MM.1S (cell line): ENCODE results near the gene SCAI.

Experiments
- DNase-seq: peaks from one replicate; pipeline ENCODE4 v3.0.0-alpha.2; 2015
- H2AFZ ChIP-seq: fragments of 300-600 bp; sonication (generic); 2 replicates; pipeline ENCODE4 v1.6.0; 2016; ENCODE audit warnings: antibody characterized with exemption, low read length
- H3F3A ChIP-seq: fragments of 300-600 bp; sonication (generic); 2 replicates; pipeline ENCODE4 v1.6.1; 2016; ENCODE audit warnings: mild to moderate bottlenecking, antibody characterized with exemption, low read length, moderate library complexity, mixed read lengths; ENCODE audit not compliant: insufficient read depth
- H3K27ac ChIP-seq: fragments of 300-600 bp; sonication (generic); 2 replicates; pipeline ENCODE4 v1.5.1; 2016; ENCODE audit warnings: mild to moderate bottlenecking, low read length
- H3K27me3 ChIP-seq: fragments of 300-600 bp; sonication (generic); replicated peaks from 2 replicates; pipeline ENCODE4 v1.6.0; 2016; ENCODE audit warnings: low read length; ENCODE audit not compliant: insufficient read depth
- H3K36me3 ChIP-seq: fragments of 300-600 bp; sonication (generic); replicated peaks from 2 replicates; pipeline ENCODE4 v1.6.1; 2016; ENCODE audit warnings: mild to moderate bottlenecking, low read length, mixed read lengths; ENCODE audit not compliant: insufficient read depth
- H3K4me1 ChIP-seq: fragments of 300-600 bp; sonication (generic); 2 replicates; pipeline ENCODE4 v1.6.1; 2016; ENCODE audit warnings: low read length, mixed read lengths
- H3K4me2 ChIP-seq: fragments of 300-600 bp; sonication (generic); 2 replicates; pipeline ENCODE4 v1.6.0; 2016; ENCODE audit warnings: low read depth, low read length
- H3K4me3 ChIP-seq: fragments of 300-600 bp; sonication (generic); 2 replicates; pipeline ENCODE4 v1.5.1; 2016; ENCODE audit warnings: low read length, mixed read lengths
- H3K79me2 ChIP-seq: fragments of 300-600 bp; sonication (generic); 2 replicates; pipeline ENCODE4 v1.6.1; 2016; ENCODE audit warnings: mixed run types, low read length, mixed read lengths
- H3K9ac ChIP-seq: fragments of 300-600 bp; sonication (generic); 2 replicates; pipeline ENCODE4 v1.6.1; 2016; ENCODE audit warnings: low read length, mixed read lengths
- H3K9me2 ChIP-seq: fragments of 300-600 bp; sonication (generic); replicated peaks from 2 replicates; pipeline ENCODE4 v1.6.1; 2016; ENCODE audit warnings: mild to moderate bottlenecking, low read length, mixed read lengths; ENCODE audit not compliant: insufficient read depth
- H3K9me3 ChIP-seq: fragments of 300-600 bp; sonication (generic); replicated peaks from 2 replicates; pipeline ENCODE4 v1.6.1; 2016; ENCODE audit warnings: mild to moderate bottlenecking, low read length, mixed read lengths; ENCODE audit not compliant: insufficient read depth
- H4K20me1 ChIP-seq: fragments of 300-600 bp; sonication (generic); 2 replicates; pipeline ENCODE4 v1.6.1; 2016; ENCODE audit warnings: mild to moderate bottlenecking, low read length, moderate library complexity, mixed read lengths; ENCODE audit not compliant: insufficient read depth
- EZH2 ChIP-seq: fragments of 300-600 bp; sonication (generic); optimal IDR thresholded peaks from 2 replicates; pipeline ENCODE3; 2017; ENCODE audit warnings: low read depth, mild to moderate bottlenecking, antibody characterized with exemption, low read length, mixed read lengths
- EZH2phosphoT487 ChIP-seq: fragments of 300-600 bp; sonication (generic); IDR thresholded peaks from 2 replicates; pipeline ENCODE4 v1.6.1; 2018; ENCODE audit warnings: antibody characterized with exemption, low read length
- TF ChIP-seq, protein P1 (sequence below): fragments of 300-600 bp; sonication (generic); IDR thresholded peaks from 2 replicates; pipeline ENCODE4 v1.5.1; 2016; ENCODE audit warnings: antibody characterized with exemption, low read length, mixed read lengths

The SCAI gene

DNA sequence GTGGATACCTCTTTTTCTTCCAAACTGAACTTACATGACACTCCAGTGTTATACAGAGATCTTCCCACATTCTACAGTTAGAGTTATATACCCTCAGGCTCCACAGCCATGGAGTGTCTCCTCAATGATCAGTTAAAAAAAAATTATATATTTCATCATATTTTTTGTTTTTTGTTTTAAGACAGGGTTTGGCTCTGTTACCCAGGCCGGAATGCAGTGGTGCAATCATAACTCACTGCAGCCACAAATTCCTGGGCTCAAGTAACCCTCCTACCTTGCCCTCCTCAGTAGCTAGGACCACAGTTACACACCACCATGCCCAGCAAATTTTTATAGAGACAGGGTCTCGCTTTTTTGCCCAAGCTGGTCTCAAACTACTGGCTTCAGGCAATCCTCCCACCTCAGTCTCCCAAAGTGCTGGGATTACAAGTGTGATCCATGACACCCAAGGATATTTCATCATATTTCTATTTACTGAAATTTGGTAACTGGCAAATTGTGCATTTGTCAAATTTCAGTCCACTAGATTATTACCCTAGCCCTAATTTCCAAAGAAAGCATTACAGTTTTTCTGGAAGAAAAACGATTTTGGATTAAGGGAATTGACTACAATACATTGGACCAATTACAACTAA, 18.1 kb upstream of the SCAI start:
- Histone ChIP-seq H3K9me3 (no peaks in the 10 kb centered on the region), H3K36me3 (no peaks in the 10 kb centered on the region), H2AFZ (no peak overlapping the region), H3K4me2 (no peak overlapping the region), H3F3A (no peaks in the 10 kb centered on the region), H3K4me3 (no peak overlapping the region), H3K79me2 (peaks cover 17% of the 10 kb centered on the region), H3K4me1 (no peaks in the 10 kb centered on the region), H3K27me3 (no peaks in the 10 kb centered on the region), H4K20me1 (no peaks in the 10 kb centered on the region), H3K9me2 (no peaks in the 10 kb centered on the region), H3K27ac (no peak overlapping the region), H3K9ac (no peak overlapping the region)
- TF ChIP-seq EZH2 (no peak), EZH2phosphoT487 (no peak)
- TF ChIP-seq, protein P1, sequence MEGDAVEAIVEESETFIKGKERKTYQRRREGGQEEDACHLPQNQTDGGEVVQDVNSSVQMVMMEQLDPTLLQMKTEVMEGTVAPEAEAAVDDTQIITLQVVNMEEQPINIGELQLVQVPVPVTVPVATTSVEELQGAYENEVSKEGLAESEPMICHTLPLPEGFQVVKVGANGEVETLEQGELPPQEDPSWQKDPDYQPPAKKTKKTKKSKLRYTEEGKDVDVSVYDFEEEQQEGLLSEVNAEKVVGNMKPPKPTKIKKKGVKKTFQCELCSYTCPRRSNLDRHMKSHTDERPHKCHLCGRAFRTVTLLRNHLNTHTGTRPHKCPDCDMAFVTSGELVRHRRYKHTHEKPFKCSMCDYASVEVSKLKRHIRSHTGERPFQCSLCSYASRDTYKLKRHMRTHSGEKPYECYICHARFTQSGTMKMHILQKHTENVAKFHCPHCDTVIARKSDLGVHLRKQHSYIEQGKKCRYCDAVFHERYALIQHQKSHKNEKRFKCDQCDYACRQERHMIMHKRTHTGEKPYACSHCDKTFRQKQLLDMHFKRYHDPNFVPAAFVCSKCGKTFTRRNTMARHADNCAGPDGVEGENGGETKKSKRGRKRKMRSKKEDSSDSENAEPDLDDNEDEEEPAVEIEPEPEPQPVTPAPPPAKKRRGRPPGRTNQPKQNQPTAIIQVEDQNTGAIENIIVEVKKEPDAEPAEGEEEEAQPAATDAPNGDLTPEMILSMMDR = no peak
- DNase-seq = no peak

DNA sequence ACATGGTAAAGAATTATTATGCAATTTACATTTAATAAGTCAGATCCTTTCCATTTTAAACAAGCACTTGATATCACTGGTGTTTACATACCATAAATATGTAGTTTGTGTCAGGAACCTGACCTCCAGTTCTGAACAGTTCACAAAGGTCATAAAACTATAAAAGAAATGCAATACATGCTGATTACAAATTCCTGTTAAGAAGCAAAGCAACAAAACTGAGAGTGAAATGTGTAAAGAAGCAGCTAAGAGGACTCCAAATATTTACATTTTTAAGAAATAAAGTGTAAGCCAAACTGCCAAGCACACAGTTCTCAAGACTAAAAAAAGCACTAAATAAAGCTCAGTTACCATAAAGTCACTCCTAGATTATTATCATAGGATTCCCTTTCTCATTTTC, 17.4 kb upstream of the SCAI start:
- no peaks in the 10 kb centered on the region for H3F3A ChIP-seq
- no peaks in the 10 kb centered on the region for H3K9me2 ChIP-seq
- H3K4me1 ChIP-seq = no peaks in the 10 kb centered on the region
- H3K4me3 ChIP-seq = no peak overlapping the region
- no peak overlapping the region for H3K4me2 ChIP-seq
- peaks cover 17% of the 10 kb centered on the region for H3K79me2 ChIP-seq
- no peaks in the 10 kb centered on the region for H3K36me3 ChIP-seq
- H3K27me3 ChIP-seq = no peaks in the 10 kb centered on the region
- H3K9ac ChIP-seq = no peak overlapping the region
- no peak for DNase-seq
- no peaks in the 10 kb centered on the region for H4K20me1 ChIP-seq
- H2AFZ ChIP-seq = no peak overlapping the region
- TF ChIP-seq, protein P1 = no peak
- TF ChIP-seq EZH2phosphoT487 (no peak), EZH2 (no peak)
- no peak overlapping the region for H3K27ac ChIP-seq
- H3K9me3 ChIP-seq = no peaks in the 10 kb centered on the region

DNA sequence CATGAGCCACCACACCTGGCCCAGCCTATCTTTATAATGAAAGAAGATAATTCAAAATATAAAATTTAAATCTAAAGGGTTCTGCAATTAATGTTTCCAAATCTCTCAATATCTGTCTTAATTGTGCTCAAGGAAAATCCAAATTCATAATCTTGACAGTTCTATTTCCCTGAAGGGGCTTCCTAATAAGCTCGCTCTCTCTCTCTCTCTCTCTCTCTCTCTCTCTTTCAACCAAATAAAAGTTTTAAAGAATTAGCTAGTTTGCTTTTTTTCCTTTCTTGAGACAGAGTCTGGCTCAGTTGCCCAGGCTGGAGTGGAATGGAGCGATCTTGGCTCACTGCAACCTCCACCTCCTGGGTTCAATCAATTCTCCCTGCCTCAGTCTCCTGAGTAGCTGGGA, 13.2 kb upstream of the SCAI start:
- no peak overlapping the region for H3K9ac ChIP-seq
- H4K20me1 ChIP-seq = no peaks in the 10 kb centered on the region
- TF ChIP-seq, protein P1 = no peak
- no peak for TF ChIP-seq EZH2
- H3K4me1 ChIP-seq = no peaks in the 10 kb centered on the region
- peaks cover 10% of the 10 kb centered on the region for H3K79me2 ChIP-seq
- no peak for DNase-seq
- H3K27ac ChIP-seq = no peak overlapping the region
- no peaks in the 10 kb centered on the region for H3K9me3 ChIP-seq
- H2AFZ ChIP-seq = no peak overlapping the region
- H3K4me3 ChIP-seq = no peak overlapping the region
- H3F3A ChIP-seq = no peaks in the 10 kb centered on the region
- no peaks in the 10 kb centered on the region for H3K9me2 ChIP-seq
- H3K4me2 ChIP-seq = no peak overlapping the region
- no peaks in the 10 kb centered on the region for H3K27me3 ChIP-seq
- H3K36me3 ChIP-seq = peaks cover 4% of the 10 kb centered on the region; the same call in 1 of the 2 replicates
